NCI-H2227 treated with DMSO at 0.1 percent for 48 hours (cell line): ENCODE measurements around the gene MAN2A1.
"Not testable (repeated sequence)": the region's sequence is repeated elsewhere in the genome, so short reads cannot be mapped to it uniquely, and the experiment has no call there.

Experiments used
- DNase-seq: peaks from one replicate; lab custom pipeline; 2025; lab: John Stamatoyannopoulos, UW

The MAN2A1 gene

GRCh38 chr5:109826426-109826825 lies 136.7 kb downstream of the MAN2A1 start:
- DNase-seq: no peak

DNA sequence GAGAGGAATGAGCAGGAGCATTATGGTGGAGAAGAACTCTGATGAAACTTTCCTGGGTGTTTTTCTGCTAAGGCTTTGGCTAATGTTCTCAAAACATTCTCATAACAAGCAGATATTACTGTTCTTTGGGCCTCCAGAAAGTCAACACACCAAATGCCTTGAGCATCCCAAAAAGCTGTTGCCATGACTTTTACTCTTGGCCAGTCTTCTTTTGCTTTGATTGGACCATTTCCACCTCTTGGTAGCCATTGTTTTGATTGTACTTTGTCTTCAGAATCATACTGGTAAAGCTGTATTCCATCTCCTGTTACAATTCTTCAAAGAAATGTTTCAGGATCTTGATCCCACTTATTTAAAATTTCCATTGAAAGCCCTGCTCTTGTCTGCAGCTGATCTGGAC lies 139.6 kb downstream of the MAN2A1 start:
- no peak for DNase-seq

DNA sequence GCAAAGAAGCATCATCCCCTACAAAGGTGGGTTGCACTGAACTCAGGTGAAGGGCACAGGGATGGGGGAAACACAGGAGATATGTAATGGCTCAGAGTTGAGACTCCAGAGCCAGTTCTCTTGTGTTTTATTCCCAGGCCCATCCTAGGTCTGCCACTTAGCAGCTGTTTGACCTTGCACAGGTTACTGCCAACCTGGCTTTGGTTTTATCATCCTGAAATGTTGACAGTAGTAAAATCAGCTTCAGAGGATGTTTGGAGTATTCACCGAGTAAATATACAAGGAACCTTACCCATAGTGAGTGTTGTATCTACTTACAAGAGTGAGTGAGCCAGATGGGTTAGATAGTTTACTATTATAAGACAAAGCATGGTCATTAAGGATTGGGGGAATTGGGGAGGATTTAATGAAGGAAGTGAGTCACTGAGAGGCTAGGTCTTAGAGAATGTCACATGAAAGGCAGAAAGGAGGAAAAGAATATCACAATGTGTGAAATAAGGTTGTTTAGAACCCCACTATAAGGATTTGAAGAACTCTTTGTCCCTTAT lies 141.3 kb downstream of the MAN2A1 start:
- DNase-seq: no peak

DNA sequence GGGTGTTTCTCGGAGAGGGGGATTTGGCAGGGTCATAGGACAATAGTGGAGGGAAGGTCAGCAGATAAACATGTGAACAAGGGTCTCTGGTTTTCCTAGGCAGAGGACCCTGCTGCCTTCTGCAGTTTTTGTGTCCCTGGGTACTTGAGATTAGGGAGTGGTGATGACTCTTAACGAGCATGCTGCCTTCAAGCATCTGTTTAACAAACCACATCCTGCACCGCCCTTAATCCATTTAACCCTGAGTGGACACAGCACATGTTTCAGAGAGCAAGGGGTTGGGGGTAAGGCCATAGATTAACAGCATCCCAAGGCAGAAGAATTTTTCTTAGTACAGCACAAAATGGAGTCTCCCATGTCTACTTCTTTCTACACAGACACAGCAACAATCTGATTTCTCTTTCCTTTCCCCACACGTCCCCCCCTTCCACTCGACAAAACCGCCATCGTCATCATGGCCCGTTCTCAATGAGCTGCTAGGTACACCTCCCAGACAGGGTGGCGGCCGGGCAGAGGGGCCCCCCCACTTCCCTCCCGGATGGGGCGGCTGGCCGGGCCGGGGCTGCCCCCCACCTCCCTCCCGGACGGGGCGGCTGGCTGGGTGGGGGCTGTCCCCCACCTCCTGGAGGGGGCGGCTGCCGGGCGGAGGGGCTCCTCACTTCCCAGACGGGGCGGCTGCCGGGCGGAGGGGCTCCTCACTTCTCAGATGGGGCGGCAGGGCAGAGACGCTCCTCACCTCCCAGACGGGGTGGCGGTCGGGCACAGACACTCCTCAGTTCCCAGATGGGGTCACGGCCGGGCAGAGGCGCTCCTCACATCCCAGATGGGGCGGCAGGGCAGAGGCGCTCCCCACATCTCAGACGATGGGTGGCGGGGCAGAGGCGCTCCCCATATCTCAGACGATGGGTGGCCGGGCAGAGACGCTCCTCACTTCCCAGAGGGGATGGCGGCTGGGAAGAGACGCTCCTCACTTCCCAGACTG lies 142.8 kb downstream of the MAN2A1 start:
- not testable (repeated sequence) for DNase-seq

DNA sequence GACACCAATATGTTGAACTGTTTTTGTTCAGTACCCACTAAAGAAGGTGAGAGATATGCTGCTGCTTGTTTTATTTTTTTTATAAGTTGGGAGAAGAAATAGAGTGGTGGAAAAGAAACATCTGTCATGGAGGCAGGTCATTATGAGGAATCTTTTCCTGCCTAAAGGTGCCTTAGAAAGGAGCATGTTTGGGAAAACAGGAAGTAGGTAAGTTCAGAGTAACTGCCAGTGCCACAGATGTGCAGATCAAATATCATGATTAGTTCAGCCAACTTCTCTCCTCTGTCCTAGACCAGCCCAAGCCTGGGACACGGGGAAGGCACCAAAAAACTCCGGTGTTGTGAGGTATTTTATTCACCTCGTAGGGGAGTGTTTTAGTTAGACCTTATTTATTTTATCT lies 144.2 kb downstream of the MAN2A1 start:
- DNase-seq: no peak

DNA sequence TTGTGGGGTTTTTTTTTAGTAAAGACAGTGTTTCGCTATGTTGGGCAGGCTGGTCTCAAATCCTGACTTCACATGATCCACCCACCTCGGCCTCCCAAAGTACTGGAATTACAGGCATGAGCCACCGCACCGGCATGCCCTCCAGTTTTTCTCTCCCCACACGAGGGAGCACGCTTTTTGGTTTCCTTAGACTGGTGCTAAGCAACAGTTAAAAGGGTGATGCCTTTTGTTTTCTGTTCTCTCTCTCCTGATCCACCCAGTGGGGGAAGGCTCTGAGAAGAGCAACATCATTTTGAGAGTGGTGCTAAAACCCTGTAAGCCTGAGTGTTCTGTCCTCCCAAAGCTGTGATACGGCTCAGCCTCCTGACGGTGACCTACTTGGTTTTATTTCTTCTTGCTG lies 146.6 kb downstream of the MAN2A1 start:
- DNase-seq: no peak

GRCh38 chr5:109837231-109837861 lies 147.6 kb downstream of the MAN2A1 start:
- no peak for DNase-seq

- no peak for DNase-seq
Measured at GRCh38 chr5:109838157-109838556, 148.4 kb downstream of the MAN2A1 start.

GRCh38 chr5:109844148-109844547 lies 154.4 kb downstream of the MAN2A1 start:
- no peak for DNase-seq

DNA sequence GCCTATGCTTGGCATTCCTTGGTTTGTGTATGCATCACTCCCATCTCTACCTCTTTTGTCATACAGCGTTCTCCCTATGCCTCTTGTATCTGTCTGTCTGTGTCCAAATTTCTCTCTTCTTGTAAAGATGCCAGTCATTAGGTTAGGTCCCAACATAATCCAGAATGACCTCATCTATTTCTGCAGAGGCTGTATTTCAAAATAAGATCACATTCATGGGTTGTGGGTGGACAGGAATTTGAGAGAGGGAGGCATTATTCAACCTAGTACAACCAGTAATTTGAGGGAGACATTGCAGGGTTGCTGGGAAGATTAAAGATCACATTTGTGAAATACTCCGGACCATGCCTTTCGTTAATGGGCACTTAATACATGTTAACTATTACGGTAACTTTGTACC lies 155.0 kb downstream of the MAN2A1 start:
- no peak for DNase-seq

- DNase-seq: no peak
Measured at GRCh38 chr5:109848130-109848529, 158.4 kb downstream of the MAN2A1 start.

DNA sequence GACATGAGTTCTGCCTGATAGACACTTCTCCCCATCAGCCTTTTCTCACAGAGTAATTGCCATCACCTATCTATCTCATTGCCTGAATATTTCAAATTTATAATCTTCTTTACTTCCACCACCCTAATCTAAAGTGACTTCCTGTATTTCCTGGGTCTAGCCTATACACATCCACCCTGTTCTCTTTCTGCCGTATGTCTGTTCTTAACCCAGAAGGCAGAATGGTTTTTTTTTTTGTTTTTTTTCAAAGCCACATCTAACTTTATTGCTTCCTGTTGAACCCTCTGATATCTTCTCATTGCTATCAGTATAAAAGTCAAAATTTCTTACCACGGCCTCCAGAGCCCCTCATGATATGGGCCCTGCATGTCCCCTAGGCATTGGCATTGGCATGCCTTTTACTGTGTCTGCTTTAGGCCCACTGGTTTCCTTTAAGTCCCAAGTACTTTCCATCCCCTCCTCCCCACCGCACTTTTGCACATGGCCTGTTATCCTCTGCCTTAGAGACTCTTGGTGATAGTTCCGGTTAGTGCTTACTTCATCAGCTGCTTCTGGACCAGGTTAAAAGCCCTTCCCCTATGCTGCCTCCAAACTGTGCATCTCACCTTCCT lies 159.9 kb downstream of the MAN2A1 start:
- DNase-seq: no peak

- no peak for DNase-seq
Measured at GRCh38 chr5:109852371-109853155, 162.8 kb downstream of the MAN2A1 start.

DNA sequence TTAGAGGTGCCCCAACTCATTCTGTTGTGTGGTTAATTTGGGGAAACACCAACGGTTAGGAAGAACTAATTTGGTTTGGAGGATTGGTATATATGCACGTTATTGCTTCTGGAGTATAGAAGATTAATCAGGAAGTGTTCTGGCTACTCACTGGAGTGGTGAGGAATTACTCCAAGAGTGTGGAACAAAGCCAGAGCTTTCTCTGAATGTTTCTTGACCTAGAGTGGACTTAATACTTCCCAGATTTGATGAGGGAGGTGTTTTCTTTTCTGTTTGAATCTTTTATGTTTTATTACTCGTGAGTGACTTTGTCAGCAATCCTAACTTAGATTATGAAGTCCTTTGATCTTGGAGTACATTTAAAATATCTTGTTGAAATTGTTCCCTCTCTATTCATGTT lies 163.7 kb downstream of the MAN2A1 start:
- no peak for DNase-seq

DNA sequence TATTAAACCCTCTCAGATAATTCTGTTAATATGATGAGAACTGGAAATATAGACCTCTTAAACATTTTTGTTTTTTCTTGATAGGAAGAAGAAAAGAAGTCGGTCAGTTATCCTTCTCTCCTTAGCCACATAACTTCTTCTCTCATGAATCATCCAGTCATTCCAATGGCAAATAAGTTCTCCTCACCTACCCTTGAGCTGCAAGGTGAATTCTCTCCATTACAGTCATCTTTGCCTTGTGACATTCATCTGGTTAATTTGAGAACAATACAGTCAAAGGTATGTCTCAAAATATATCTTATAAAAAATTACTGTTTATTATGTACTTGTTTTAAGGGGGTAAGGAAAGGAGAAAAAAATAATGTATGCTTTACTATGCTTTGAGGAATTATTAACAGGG lies 165.3 kb downstream of the MAN2A1 start:
- no peak for DNase-seq

DNA sequence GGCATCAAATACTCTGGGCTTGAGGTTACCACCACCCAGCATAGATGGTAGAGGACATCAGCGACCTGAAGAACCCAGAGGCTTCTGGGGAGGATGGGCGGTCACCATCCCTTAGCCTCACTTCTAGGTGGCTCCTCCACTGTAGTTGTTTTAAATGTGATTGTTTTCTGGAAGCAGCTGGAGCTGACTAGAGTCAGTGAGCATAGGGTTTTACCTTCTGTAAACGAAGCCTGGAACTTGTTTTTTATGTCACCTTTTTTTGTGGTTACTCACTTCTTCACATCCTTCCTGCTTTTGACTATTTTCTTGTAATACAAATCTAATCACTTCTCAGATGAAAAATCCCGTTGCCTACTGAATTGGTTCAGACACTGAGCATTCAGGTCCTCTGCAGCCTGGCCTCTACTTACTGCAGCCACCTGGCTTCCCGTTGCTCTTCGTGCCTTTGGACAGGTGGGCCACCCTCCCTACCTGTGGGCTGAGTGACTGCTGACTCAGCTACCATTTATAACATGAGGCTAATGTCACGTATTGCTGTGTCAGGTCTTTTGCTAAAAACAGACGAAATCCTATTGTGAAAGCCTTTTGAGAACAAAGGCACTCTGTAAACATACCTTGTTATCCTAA lies 167.8 kb downstream of the MAN2A1 start:
- DNase-seq: no peak

DNA sequence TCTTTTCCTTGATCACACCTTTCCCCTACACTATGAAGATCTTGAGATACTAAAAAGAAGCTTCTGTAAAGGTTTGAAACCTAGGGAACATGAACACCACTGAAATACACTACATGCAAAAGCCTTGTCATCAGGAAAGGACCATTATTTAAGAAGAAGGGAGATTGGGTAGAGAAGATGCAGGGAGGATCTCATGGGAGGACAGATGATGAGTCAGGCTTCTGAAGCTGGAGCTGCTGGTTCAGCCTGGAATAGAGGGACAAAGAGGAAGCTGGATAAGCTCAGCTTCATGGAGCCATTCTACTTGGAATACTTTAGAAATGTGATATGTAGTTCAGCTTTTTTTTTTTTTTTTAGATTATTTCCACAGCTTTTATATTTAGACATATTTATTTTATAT lies 169.8 kb downstream of the MAN2A1 start:
- no peak for DNase-seq

DNA sequence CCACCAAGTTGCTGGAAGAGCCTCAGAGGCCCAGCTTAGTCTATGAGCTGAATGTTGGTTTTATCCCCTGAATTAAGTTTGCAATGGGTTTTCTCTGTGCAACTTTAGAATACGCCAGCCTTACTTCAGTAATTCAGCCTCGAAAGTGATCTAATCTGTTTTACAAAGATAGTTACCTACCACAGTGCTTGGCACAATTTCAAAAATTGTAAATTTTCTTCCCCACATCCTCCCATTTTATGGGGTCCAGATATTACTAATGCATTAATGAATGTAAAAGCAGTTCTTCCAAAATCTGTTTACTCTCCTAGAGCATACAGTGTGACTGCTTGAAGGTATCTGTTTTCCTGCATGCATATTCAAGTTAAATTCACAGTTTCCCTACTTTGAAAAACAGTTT lies 172.6 kb downstream of the MAN2A1 start:
- DNase-seq: no peak

GRCh38 chr5:109863752-109864151 lies 174.0 kb downstream of the MAN2A1 start:
- no peak for DNase-seq

DNA sequence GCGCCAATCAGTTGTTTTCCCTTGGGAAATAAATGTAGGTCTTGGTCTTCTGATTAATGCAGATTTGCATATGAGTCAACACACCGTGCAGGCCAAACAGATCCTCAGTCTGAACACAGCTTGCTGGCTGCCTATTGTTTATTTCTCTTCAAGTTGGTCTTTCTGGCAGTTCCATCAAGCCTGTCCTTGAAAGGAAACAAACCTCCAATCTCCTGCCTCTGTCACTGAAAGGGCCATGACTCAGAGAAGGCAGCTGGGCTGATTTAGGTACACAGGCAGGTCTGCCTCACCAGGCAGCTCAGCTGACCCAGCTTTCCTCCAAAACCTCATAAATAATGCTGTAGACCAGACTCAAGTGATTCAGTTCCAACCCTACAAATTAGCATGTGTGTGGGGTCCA lies 175.9 kb downstream of the MAN2A1 start:
- DNase-seq: no peak

DNA sequence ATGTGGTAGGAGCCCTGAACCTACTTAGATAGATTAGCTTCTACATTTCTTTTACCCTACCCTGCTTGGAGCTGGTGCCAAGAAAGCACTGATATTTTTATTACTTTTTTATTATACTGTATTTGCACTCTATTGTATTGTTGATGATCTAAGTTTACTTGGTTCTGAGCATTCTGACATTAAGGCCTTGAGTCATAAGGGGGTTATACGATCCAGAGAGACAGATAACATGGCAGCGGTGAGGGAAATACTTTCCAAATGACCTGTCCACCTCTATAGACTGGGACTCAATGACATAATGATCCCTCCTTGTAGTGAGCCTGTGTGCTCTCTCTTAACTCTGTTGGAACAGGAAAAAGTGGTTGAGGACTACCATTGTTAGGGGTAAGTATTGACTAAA lies 176.3 kb downstream of the MAN2A1 start:
- DNase-seq: no peak
